Stimulated activated naive CD8-positive, alpha-beta T cell treated with anti-CD3 and anti-CD28 coated beads, Interleukin-15, amount 100 ng/mL, for 72 hours (primary cell): ENCODE data around the gene SLC23A3.
"Not testable (repeated sequence)": the region's sequence is repeated elsewhere in the genome, so short reads cannot be mapped to it uniquely, and the experiment has no call there.

Experiments
- ATAC-seq: fragments of 150-1000 bp; cut with Tn5 transposase; 2 replicates; pipeline ENCODE4 v1.10.0; 2021; ENCODE audit warnings: mild to moderate bottlenecking, moderate library complexity
- DNase-seq, 2 donors: peaks; one replicate each; pipeline ENCODE4 v3.0.0; 2021 to 2022
- H3K27ac Mint-ChIP-seq, 2 donors: one replicate each; pipeline ENCODE4 v1.8.0; 2022; ENCODE audit warnings: mild to moderate bottlenecking in 2 of 2, mixed read lengths in 2 of 2, moderate library complexity in 2 of 2
- H3K27me3 Mint-ChIP-seq: one replicate; pipeline ENCODE4 v1.8.0; 2022; ENCODE audit warnings: mixed read lengths
- H3K4me1 Mint-ChIP-seq: one replicate; pipeline ENCODE4 v1.8.0; 2022; ENCODE audit warnings: mild to moderate bottlenecking, mixed read lengths
- H3K4me3 Mint-ChIP-seq, 2 donors: one replicate each; pipeline ENCODE4 v1.8.0; 2022; ENCODE audit warnings: mild to moderate bottlenecking in 2 of 2, mixed read lengths in 2 of 2, moderate library complexity in 1 of 2
- H3K9me3 Mint-ChIP-seq, 2 donors: one replicate each; pipeline ENCODE4 v1.8.0; 2022; ENCODE audit warnings: mixed read lengths in 2 of 2

SLC23A3 gene

DNA sequence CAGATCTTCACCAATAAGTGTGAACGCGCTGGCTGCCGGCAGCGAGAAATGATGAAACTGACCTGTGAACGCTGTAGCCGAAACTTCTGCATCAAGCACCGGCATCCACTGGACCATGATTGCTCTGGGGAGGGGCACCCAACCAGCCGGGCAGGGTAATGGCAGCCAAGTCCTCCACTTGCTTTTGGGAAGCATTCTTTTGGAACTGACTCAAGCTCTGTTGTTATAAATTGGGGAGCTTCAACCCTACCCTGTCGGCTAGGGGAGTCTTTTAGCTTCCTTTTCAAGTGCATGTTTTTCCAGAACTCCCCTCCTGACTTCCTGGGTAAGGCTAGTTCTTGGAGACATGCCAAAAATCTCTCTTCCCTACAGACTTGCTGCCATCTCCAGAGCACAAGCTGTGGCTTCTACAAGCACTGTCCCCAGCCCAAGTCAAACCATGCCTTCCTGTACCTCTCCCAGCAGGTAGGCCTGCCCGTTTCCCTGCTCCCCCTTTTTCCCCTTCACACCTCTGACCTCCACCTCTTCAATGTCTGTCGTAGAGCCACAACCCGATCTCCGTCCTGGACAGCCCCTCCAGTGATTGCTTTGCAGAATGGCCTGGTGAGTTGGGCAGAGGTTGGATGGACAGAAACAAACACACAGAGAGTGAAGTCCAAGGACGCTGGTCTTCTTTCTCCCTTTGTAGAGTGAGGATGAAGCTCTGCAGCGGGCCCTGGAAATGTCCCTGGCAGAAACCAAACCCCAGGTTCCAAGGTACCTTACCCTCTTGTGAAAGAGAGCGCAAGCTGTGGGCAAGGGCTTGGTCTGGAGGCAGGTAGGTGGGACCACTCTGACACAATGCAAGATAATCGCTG is 38.3 kb upstream of the SLC23A3 start:
- H3K9me3 Mint-ChIP-seq = peaks cover 0 to 7% of the 10 kb centered on the region in 2 donors
- H3K27me3 Mint-ChIP-seq = no peaks in the 10 kb centered on the region
- ATAC-seq = no peak
- no peak for DNase-seq
- peak overlapping the region; percentile 83 to 87 for H3K4me3 Mint-ChIP-seq
- peak overlapping the region; percentile 80 to 83 for H3K27ac Mint-ChIP-seq
- H3K4me1 Mint-ChIP-seq = peaks cover 55% of the 10 kb centered on the region

DNA sequence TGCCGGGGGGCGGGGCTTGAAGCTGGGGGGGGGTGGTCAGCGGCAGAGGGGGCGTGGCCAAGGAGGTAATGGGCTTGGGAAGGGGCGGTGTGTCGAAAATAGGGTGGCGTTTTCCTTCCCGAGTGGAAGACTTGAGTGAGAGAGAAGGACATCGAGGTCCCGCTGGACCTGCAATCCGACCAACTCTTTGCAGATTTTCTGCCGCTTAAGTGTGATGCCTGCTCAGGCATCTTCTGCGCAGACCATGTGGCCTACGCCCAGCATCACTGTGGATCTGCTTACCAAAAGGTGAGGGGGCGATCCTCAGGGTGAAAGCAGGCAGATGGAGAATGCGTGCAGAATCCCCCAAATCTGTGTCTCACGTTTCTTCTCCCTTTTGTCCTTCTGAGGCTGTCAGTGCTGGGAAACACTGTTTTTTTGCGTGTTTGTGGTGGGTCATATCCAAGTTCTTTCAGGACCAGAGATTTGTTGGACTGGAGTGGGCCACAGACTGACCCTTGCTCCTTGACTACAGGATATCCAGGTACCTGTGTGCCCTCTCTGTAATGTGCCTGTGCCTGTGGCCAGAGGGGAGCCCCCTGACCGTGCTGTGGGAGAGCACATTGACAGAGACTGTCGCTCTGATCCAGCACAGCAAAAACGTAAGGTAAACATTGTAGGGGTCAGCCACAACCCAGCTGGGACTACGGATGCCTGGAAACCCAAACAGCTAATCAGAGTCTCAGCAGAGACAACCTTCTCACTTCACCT is 37.5 kb upstream of the SLC23A3 start:
- no peak for DNase-seq
- H3K4me3 Mint-ChIP-seq = peak overlapping the region; percentile 83 to 87
- H3K27me3 Mint-ChIP-seq = no peaks in the 10 kb centered on the region
- peak overlapping the region in 1 of 2 donors; percentile 94 for H3K27ac Mint-ChIP-seq
- ATAC-seq = no peak
- H3K4me1 Mint-ChIP-seq = peaks cover 53% of the 10 kb centered on the region
- H3K9me3 Mint-ChIP-seq = peaks cover 0 to 7% of the 10 kb centered on the region in 2 donors

- Mint-ChIP-seq H3K27ac (peak within 1 kb of the TSS; percentile 96), H3K4me1 (peaks cover 45% of the 10 kb centered on the region), H3K9me3 (peaks cover 0 to 7% of the 10 kb centered on the region in 2 donors)
Observed at GRCh38 chr2:219206328-219207133, 36.7 kb upstream of the SLC23A3 start, which contains the start of gene ZFAND2B. Gene ZFAND2B, plus strand, starts transcription at chr2:219206782. Its CDS starts 206 bp downstream, at chr2:219206988.

DNA sequence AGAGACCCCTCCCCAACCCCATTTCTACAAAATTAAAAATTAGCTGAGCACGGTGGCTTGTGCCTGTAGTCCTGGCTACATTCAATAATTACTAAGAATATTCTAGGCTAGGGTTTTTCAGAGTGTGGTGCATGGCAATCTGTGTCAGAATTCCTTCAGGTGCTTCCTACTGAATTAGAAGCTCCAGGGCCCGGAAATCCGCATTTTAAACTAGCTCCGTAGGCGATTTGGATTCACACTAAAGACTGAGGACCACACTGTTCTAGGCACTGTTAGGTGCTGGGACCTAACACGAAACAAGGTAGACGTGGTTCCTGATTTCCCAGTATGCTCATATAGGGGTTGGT is 36.1 kb upstream of the SLC23A3 start:
- peaks cover 0 to 7% of the 10 kb centered on the region in 2 donors for H3K9me3 Mint-ChIP-seq
- H3K4me3 Mint-ChIP-seq = peak overlapping the region; percentile 83 to 87
- ATAC-seq = no peak
- no peak for DNase-seq
- peak overlapping the region; percentile 96 for H3K27ac Mint-ChIP-seq
- no peaks in the 10 kb centered on the region for H3K27me3 Mint-ChIP-seq
- H3K4me1 Mint-ChIP-seq = peaks cover 43% of the 10 kb centered on the region

More at GRCh38 chr2:219206328-219207133, 36.7 kb upstream of the SLC23A3 start, which contains the start of gene ZFAND2B:
- ATAC-seq = peak; percentile 96
- H3K4me3 Mint-ChIP-seq = peak within 1 kb of the TSS; percentile 83 to 87
- peak; percentile 95 to 96 for DNase-seq
- H3K27me3 Mint-ChIP-seq = no peaks in the 10 kb centered on the region

- Mint-ChIP-seq H3K27ac (no peak overlapping the region), H3K4me3 (peak overlapping the region in 1 of 2 donors; percentile 50), H3K9me3 (peaks cover 0 to 7% of the 10 kb centered on the region in 2 donors), H3K4me1 (peaks cover 42% of the 10 kb centered on the region), H3K27me3 (no peaks in the 10 kb centered on the region)
- ATAC-seq (no peak), DNase-seq (no peak)
Observed at GRCh38 chr2:219205165-219205538, 35.3 kb upstream of the SLC23A3 start.

DNA sequence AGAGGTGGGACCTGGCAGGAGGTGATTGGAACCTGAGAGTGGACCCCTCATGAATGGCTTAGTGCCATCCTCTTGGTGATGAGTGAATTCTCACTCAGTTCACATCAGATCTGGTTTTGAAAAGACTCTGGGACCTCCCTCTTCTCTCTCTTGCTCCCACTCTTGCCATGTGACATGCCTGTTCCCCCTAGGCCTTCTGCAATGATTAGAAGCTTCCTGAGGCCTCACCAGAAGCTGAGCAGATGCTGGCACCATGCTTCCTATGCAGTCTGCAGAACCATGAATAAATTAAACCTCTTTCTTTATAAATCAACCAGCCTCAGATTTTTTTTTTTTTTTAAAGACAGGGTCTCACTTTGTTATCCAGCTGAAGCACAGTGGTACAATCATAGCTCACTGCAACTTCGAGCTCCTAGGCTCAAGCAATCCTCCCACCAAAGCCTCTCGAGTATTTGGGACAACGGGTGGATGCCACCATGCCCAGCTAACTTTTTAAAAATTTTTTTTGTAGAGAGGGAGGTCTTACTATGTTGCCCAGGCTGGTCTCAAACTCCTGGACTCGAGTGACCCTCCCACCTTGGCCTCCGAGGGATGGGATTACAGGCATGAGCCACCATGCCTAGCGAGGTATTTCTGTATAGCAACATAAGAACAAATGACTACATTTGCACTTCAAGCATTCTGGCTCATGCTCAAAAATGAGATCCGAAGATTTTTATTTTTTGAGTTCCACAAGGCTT is 34.8 kb upstream of the SLC23A3 start:
- peaks cover 0 to 7% of the 10 kb centered on the region in 2 donors for H3K9me3 Mint-ChIP-seq
- no peak overlapping the region for H3K27ac Mint-ChIP-seq
- no peak for DNase-seq
- H3K4me3 Mint-ChIP-seq = no peak overlapping the region
- peaks cover 40% of the 10 kb centered on the region for H3K4me1 Mint-ChIP-seq
- no peaks in the 10 kb centered on the region for H3K27me3 Mint-ChIP-seq
- no peak for ATAC-seq

DNA sequence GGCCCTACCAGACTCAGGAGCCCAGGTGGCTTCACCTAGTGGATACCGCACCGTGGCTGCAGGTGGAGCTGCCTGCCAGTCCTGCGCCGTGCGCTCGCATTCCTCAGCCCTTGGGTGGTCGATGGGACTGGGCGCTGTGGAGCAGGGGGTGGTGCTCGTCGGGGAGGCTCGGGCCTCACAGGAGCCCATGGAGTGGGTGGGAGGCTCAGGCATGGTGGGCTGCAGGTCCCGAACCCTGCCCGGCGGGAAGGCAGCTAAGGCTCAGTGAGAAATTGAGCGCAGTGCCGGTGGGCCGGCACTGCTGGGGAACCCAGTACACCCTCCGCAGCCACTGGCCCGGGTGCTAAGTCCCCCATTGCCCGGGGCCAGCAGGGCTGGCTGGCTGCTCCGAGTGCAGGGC is 31.5 kb upstream of the SLC23A3 start:
- H3K27me3 Mint-ChIP-seq, ATAC-seq, H3K4me3 Mint-ChIP-seq, DNase-seq, H3K9me3 Mint-ChIP-seq, H3K27ac Mint-ChIP-seq: not testable (repeated sequence)
- H3K4me1 Mint-ChIP-seq = peaks cover 34% of the 10 kb centered on the region

DNA sequence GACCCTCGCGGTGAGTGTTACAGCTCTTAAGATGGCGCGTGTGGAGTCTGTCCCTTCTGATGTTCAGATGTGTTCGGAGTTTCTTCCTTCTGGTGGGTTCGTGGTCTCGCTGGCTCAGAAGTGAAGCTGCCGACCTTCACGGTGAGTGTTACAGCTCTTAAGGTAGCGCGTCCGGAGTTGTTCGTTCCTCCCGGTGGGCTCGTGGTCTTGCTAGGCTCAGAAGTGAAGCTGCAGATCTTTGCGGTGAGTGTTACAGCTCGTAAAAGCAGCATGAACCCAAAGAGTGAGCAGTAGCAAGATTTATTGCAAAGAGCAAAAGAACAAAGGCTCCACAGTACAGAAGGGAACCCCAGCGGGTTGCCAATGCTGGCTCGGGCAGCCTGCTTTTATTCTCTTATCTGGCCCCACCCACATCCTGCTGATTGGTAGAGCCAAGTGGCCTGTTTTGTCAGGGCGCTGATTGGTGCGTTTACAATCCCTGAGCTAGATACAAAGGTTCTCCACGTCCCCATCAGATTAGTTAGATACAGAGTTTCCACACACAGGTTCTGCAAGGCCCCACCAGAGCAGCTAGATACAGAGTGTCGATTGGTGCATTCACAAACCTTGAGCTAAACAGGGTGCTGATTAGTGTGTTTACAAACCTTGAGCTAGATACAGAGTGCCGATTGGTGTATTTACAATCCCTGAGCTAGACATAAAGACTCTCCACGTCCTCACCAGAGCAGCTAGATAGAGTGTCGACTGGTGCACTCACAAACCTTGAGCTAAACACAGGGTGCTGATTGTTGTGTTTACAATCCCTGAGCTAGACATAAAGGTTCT is 30.9 kb upstream of the SLC23A3 start:
- ATAC-seq, H3K27me3 Mint-ChIP-seq, H3K9me3 Mint-ChIP-seq: not testable (repeated sequence)
- Mint-ChIP-seq H3K4me1 (peaks cover 34% of the 10 kb centered on the region), H3K27ac (peak overlapping the region; percentile 95 to 96), H3K4me3 (peak overlapping the region; percentile 85 to 88)
- peak; percentile 72 to 77 for DNase-seq

GRCh38 chr2:219199470-219200211 is 29.8 kb upstream of the SLC23A3 start:
- Mint-ChIP-seq H3K4me3 (peak overlapping the region; percentile 24 to 85), H3K27ac (peak overlapping the region; percentile 41 to 65), H3K4me1 (peaks cover 34% of the 10 kb centered on the region), H3K27me3 (no peaks in the 10 kb centered on the region), H3K9me3 (peaks cover 0 to 6% of the 10 kb centered on the region in 2 donors)
- no peak for ATAC-seq
- DNase-seq = no peak

- no peaks in the 10 kb centered on the region for H3K27me3 Mint-ChIP-seq
- DNase-seq = no peak
- peaks cover 34% of the 10 kb centered on the region for H3K4me1 Mint-ChIP-seq
- H3K4me3 Mint-ChIP-seq = peak overlapping the region; percentile 24 to 85
- no peak for ATAC-seq
- no peaks in the 10 kb centered on the region for H3K9me3 Mint-ChIP-seq
- H3K27ac Mint-ChIP-seq = no peak overlapping the region
Observed at GRCh38 chr2:219198974-219199373, 29.1 kb upstream of the SLC23A3 start.

- H3K27me3 Mint-ChIP-seq = no peaks in the 10 kb centered on the region
- H3K27ac Mint-ChIP-seq = no peak overlapping the region
- no peak overlapping the region for H3K4me3 Mint-ChIP-seq
- ATAC-seq = no peak
- H3K4me1 Mint-ChIP-seq = peaks cover 34% of the 10 kb centered on the region
- no peak for DNase-seq
- no peaks in the 10 kb centered on the region for H3K9me3 Mint-ChIP-seq
Observed at GRCh38 chr2:219197388-219197787, 27.6 kb upstream of the SLC23A3 start.

GRCh38 chr2:219186754-219187456 is 17.1 kb upstream of the SLC23A3 start:
- peak; percentile 94 for ATAC-seq

GRCh38 chr2:219184121-219184520 is 14.3 kb upstream of the SLC23A3 start:
- H3K9me3 Mint-ChIP-seq = no peaks in the 10 kb centered on the region
- H3K4me1 Mint-ChIP-seq = peaks cover 65% of the 10 kb centered on the region
- H3K4me3 Mint-ChIP-seq = no peak overlapping the region
- no peaks in the 10 kb centered on the region for H3K27me3 Mint-ChIP-seq
- no peak for ATAC-seq
- no peak for DNase-seq
- no peak overlapping the region for H3K27ac Mint-ChIP-seq

More at GRCh38 chr2:219186754-219187456, 17.1 kb upstream of the SLC23A3 start:
- Mint-ChIP-seq H3K4me3 (peak overlapping the region in 1 of 2 donors; percentile 41), H3K4me1 (peaks cover 37% of the 10 kb centered on the region), H3K9me3 (no peaks in the 10 kb centered on the region), H3K27ac (peak overlapping the region; percentile 4 to 90), H3K27me3 (no peaks in the 10 kb centered on the region)
- peak in 1 of 2 donors; percentile 54 for DNase-seq
